ENCODE measurements around the gene NT5C.

The NT5C gene

DNA sequence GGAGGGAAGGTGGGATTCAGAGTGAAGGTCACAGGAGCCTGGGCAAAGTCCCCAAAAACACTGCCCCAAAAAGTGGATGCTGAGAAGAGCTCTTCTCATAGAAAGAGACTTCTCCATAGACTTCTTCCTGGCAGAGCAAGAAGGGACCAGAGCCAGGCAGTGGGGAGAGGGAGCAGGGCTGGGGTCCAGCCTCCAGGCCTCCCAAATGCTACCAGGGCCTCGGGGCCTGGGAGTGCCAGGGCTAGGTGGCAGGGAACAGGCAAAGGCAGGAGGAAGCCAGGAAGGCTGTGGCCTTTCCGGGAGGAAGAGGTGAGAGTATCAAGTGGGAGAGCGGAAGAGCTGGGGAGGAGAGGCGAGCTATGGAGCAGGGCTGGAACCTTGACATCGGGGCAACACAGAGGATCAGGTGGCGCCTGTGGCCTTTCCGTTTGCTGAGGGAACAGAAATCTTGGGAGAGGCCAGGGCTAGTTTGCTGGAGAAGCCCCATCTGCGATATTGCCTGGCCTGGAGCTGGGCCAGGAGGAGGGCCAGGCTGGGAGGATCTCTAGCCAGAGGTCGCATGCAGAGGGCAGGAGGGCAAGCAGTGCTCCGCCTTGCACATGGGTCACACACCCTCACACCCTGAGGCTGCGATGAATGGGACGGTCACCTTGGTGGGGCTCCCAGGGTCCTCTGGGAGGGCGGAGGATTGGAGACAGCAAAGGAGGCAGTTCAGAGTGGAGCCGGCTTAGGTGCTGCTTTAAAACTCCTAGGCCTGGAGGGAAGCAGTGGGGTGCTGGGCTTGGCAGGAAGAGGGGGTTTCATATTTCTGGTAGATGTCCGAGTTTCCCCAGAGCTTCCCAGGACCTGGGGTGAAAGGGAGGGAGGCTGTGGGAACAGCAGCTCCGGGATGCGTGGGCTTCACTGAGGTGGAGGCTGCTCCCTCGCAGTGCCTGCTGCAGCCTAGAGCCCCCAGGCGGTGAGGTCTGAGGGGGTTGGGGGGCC, 40.4 kb downstream of the NT5C start:
- no peak for DNase-seq

DNA sequence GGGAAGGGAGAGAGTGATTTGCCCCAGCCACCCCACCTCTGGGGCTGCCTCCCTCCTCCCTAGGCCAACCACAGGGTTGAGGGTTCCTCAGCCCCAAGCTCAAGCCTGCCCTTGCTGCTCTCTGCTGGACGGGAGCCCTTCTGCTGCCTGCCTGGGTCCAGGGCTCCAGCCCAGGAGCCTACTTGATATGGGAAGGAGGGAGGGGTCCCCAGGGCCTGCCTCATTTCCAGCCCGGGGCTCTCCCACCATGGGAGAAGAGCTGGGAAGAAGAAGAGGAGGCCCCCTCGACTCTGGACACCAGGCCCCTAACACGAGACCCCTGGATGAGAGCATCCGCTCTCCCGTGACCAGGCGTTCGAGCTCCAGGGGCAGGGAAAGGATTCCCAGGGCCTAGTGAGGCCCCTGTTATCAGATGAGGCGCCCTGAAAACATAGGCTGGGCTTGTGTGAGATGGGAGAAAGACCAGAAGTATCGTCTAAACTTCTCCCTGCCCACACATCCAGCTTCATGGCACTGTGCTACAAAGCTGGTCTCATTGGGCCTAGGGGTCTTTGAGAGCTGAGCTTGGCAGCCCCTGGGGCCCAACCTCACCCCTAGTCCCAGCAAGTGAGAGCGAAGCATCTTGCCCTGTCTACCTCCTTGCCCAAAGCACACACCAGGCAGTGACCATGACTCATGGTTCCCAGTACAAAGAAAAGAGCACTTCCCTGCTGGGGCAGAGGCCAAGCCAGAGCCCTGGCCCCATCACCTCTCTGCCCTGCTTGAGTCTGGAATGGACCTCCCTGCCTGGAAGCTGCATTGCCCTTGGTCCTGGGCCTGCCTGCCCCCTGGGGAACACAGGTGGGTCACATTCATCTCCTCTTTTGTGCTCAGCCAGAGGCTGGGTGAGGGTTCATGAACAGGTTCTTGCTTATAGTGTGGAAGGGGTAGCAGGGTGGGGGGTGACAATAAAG, 42.8 kb downstream of the NT5C start:
- no peak for DNase-seq

DNA sequence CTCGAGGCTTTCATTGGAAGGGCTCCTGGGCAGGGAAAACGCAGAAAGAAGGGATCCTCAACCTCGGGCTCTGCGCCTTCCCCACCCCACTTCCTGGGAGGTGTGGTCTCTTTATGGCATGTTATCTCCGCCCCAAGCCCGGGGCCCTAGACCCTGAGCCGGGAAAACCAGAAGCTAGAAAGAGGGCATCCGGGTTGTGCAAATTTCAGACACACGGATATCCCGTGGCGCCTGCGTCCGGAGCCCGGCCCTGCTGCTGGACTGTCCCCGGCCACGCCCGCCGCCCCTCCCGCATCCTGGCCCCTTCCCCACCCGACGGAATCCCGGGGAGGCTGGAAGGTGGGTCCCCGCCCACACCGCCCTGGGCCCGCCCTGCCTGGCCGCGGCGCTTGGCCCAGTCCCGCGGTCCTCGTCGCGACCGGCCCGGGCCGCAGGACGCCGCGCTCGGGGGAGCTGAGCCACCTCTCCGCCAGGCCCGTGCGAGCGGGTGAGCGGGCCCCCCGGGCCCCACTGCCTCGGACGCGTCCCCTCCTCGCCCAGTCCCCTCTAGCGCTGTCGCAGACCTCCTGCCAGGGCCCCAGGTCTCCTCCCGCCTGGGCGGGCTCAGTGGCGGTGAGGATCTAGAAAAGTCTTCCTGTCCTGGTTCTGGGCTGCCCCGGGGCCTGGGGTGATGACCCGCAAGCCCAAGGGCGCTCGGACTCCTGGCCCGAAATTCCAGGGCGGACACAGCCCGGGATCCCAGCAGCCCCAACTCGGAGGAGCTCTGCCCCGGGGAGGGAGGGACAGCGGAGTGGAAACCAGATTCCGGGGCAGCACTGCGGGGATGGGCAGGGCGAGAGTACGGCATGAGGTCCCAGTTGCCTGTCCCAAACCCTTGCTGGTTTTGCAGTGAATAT, 43.7 kb downstream of the NT5C start, which contains the start of gene SLC16A5:
Gene SLC16A5 (plus strand): TSS at position 397 of the 896 bp plus-strand sequence. CDS start 5,683 bp downstream, outside the sequence.
- peak; percentile 51 for DNase-seq

DNA sequence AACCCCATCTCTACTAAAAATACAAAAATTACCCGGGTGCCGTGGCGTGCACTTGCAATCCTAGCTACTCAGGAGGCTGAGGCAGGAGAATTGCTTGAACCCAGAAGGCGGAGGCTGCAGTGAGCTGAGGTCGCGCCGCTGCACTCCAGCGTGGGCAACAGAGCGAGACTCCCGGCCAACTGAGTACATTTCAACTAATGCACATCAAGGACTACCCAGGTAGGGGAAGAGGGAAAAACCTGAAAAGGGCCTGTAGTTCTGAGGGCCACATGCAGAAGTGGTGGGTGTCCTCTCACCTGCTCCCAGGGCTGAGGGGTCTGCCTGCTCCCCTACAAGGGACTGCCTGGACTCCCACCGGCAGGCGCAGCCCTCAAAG, 44.4 kb downstream of the NT5C start:
- DNase-seq: no peak

DNA sequence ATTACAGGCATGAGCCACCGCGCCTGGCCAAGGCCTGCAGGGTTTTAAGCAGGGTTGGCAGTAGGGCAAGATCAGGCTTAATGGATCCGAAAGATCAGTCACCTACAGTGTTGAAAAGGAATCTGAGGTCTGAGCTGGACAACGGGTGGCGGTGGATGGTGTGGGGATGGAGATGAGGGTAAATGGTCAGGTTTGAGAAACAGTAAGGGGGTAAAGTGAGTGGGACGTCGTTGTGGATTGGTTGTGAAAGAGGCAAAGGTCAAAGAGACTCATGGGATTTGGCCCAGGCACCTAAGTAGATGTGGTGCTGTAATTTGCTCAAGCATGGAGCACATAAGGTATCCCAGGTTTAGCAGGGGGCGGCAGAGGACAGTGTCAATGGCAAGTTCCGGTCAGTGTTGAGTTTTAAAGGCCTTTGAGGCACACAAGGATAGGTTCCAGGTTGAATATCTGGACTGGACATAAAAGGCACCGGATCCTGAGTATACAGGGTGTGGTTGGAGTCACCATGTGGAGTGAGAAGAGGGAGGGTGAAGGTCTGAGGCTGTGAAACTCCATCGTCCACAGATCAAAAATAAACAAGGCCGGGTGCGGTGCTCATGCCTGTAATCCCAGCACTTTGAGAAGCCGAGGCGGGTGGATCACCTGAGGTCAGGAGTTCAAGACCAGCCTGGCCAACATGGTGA, 44.9 kb downstream of the NT5C start:
- no peak for DNase-seq

DNA sequence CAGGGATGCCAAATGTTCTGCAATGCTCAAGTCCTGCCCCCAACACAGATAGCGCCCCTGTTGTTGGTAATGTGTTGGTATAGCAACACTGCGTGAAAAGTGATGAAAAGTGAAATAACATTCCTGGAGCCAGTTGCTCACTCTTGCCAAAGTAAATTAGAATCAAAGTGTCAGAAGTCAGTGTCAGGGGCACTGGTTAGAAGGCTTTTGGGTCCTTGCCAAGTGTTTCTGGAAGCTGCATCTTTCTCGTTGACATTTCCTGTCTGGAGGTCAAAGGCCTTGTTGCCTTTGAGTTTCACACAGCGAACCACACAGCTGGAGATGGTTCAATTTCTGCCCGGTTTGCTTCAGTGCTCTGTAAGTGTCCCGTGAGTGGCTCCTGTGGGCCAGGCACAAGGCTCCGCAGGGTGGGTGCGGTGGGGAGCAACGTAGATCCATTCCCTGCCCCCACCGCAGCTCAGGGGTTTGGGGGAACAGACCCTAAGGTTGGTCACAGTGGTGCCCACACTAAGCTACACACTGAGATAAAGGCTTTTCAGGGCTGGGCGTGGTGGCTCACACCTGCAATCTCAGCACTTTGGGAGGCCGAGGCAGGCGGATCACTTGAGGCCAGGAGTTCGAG, 47.4 kb downstream of the NT5C start:
- DNase-seq: no peak

DNA sequence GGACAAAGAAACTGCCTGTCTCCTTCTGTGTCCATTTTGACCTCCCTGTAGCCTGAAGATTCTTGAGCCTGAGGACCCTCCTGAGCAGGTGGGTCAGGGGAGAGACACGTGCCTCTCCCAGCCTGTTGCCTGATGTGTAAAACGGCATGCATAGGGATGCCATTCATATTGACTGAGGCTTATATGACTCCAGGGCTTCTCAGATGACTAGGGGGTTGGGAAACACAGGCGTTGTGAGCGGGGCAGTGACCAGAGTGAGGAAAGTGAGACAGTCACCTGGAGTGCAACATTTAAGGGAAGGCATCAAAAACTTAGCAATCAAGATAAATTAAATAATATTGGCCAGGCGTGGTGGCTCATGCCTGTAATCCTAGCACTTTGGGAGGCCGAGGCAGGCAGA, 48.9 kb downstream of the NT5C start:
- no peak for DNase-seq

DNA sequence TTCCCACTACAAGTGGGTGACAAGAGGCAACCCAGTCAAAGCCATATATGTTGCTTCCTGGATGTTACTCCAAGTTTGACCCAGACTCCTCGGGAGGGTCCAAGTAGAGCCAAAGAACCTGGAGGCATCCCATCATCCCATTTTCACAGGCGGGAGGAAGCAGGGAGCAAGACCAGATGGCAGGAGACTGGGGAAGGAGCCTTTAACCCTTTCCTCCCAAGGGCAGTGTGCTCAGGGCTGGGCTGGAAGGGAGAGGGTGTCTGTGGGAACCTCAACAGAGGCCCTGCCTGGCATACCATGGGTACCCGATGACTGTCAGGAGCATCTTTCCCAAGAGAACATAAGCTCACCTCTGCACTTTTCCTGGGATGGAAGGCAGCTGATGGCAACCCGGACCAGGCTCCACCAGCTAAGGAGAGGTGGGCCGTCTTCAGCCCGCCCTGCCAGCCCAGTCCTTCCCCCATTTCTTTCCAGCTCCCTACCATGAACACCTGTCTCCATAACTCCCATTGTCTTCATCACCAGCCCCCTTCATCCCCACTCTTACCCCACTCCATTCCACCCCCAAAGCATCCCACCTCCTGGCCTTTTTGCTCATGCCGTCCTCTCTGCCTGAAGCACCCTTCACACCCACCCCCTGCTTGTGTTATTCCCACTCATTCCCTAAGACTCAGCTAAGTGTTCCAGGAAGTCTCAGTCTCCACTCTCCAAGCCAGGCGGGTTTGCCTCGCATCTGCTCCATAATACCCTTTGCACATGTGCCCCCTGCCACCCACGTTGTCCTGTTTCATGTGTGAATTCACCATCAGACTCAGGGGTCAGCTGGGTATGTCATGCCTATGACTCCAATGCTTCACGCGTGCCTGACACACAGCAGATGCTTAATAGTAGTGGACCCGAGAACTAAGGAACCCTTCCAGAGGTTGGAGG, 49.7 kb downstream of the NT5C start:
- no peak for DNase-seq
